Measurements from ENCODE around the gene UBE2Q2. TPM values are rescaled to one million over a fixed set of nuclear protein-coding genes. Genes with fewer than 3 reads are reported as not detected.

The UBE2Q2 gene
- 57.2 and 60.5 TPM in 2 replicates for total RNA-seq

DNA sequence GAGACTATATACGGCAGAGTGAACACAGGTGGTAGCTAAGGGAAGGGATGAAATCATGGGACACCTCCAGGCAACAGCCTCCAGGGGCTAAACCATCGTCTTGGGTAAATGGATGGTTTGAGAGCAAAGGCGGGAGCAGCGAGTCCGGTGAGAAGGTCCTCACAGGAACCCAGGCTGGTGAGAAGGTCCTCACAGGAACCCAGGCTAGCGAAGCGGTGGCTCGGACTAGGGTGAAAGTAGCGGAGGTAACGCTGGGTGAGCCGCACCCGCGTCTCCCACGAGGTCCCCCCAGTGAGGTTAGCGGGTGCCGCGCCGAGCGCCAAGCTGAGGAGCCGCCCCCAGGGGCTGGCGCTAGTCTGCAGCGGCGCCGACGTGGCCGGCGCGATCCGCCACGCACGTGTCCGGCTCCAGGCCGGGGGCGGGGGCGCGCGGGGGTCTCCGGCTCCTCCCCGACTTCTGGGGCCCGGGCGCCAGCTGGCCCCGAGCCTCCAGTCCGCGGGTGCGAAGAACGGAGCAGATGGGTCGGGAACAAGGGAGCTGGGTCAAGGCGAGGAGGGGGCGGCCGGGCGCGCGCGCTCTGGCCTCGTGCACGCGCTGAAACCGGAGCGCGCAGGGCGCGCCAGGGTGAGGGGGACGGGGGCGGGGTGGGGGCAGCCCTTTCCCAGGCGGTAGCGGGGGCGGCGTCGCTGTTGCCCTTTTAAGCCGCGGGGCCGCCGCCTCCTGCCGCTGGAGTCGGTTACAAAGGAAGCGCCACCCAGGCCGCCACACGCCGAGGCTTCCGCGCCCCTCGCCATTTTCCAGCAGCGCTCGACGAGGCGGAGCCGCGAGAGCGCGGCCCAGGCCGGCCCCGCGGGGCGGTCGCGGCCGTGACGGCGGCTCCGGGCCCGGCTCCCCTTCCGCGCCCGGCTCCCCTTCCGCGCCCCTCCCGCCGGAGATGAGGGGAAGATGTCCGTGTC, at the start of gene UBE2Q2:
Gene UBE2Q2 (plus strand): TSS at position 726 of the 956 bp plus-strand sequence. CDS start 220 bp downstream, at position 946.

DNA sequence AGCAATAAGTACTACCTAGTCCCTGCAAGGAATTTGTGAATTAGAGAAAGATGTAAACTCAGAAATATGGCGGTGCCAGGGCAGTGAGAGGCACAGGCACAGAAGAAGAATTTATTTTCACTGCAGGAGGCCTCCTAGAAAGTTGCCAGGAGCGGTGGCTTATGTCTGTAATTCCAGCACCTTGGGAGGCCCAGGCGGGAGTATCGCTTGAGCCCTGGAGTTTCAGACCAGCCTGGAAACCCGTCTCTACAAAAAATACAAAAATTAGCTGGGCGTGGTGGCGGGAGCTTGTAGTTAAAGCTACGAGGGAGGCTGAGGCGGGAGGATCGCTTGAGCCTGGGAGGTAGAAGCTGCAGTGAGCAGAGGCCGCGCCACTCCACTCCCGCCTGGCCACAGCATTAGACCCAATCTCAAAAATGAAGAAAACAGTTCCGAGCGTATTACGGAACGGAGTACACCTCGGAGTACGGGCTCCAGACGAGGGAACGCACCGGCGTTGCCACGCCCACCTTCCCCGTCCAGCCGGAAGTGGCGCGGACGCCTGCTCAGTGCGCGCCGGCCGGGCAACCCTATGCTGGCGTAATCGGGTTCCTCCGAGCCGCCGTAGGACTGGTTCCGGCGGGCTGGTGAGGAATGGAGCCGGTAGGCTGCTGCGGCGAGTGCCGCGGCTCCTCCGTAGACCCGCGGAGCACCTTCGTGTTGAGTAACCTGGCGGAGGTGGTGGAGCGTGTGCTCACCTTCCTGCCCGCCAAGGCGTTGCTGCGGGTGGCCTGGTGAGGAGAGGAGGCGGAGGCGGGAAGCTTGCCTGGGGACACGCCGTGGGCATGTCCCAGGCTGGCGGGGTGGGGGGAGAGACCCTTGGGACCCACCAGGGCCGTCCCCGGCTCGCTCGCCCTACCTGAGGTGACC, 60.3 kb downstream of the UBE2Q2 start, which contains the start of gene FBXO22:
Gene FBXO22 (plus strand): TSS at position 548 of the 909 bp plus-strand sequence. CDS start 86 bp downstream, at position 634.

Small RNA genes within 50 kb of the gene (small RNA-seq; reads per million reads assigned to genes)
- gene RN7SL510P: not detected

Other genes starting within 250 kb of the UBE2Q2 start
- gene SNUPN, start 217.7 kb upstream of the UBE2Q2 start, total RNA-seq: 15.7 and 15.8 TPM in 2 replicates
- 46.3 and 93.2 TPM in 2 replicates for gene IMP3, start 203.2 kb upstream of the UBE2Q2 start, total RNA-seq
- gene SNX33, start 195.5 kb upstream of the UBE2Q2 start, total RNA-seq: 25.5 and 40.4 TPM in 2 replicates
- 3.9 and 7.5 TPM in 2 replicates for gene CSPG4, start 130.6 kb upstream of the UBE2Q2 start, total RNA-seq
- gene FBXO22, start 60.4 kb downstream of the UBE2Q2 start, total RNA-seq: 22.4 and 48.3 TPM in 2 replicates
- 1.6 and 5.1 TPM in 2 replicates for gene NRG4, start 169.0 kb downstream of the UBE2Q2 start, total RNA-seq
- 3.0 and 3.1 TPM in 2 replicates for gene TMEM266, start 216.5 kb downstream of the UBE2Q2 start, total RNA-seq

Data from placental epithelial cell (primary cell).